ENCODE results near the gene CBLN3. TPM values are rescaled to one million over a fixed set of nuclear protein-coding genes. Genes with fewer than 3 reads are reported as not detected.

CBLN3 gene
- total and polyA plus RNA-seq, 2 donors (not counting 1 experiment from before 2014, with no cell fraction given) = 2.7 to 5.3 TPM

GRCh38 chr14:24418492-24418873 is 11.0 kb downstream of the CBLN3 start:
- Histone ChIP-seq H3K36me3 (ENCODE audit: control insufficient read depth, insufficient read depth, low read length) (no peaks in the 10 kb centered on the region), H3K4me2 (ENCODE audit: extremely low read depth, insufficient read depth, low read length) (no peak overlapping the region), H3K9ac (ENCODE audit: insufficient read depth, low read length) (no peak overlapping the region), H4K20me1 (ENCODE audit: control insufficient read depth, extremely low read depth, insufficient read depth, low read length) (no peaks in the 10 kb centered on the region), H2AFZ (ENCODE audit: low read length) (no peak overlapping the region), H3K9me3 (ENCODE audit: control insufficient read depth, insufficient read depth, low read depth, low read length) (no peaks in the 10 kb centered on the region), H3K4me3 (replicated peaks in 1 of 4; ENCODE audit: control extremely low read depth in 1 of 4, insufficient read depth in 1 of 4, low read depth in 3 of 4, low read length in 4 of 4) (no peak overlapping the region), H3K79me2 (ENCODE audit: control insufficient read depth, insufficient read depth, low read length) (no peaks in the 10 kb centered on the region), H3K4me1 (ENCODE audit: control insufficient read depth, extremely low read depth, insufficient read depth, low read length) (no peaks in the 10 kb centered on the region), H3K27me3 (ENCODE audit: control insufficient read depth, insufficient read depth, low read length) (peaks cover 10% of the 10 kb centered on the region), H3K27ac (ENCODE audit: insufficient read depth, low read length) (no peak overlapping the region)
- peak in 1 of 2 donors; percentile 15 for DNase-seq (ENCODE audit: low read depth in 2 of 2)
- TF ChIP-seq EZH2 (IDR thresholded peaks at IDR 0.05; ENCODE audit: low read length, missing control alignments) (no peak), CTCF (conservative IDR thresholded peaks at IDR 0.05 in 1 of 2, IDR thresholded peaks at IDR 0.05 in 1 of 2; ENCODE audit: low read depth in 1 of 2, low read length in 2 of 2) (no peak)

GRCh38 chr14:24417832-24418491 is 11.5 kb downstream of the CBLN3 start:
- Histone ChIP-seq H3K36me3 (ENCODE audit: control insufficient read depth, insufficient read depth, low read length) (no peaks in the 10 kb centered on the region), H4K20me1 (ENCODE audit: control insufficient read depth, extremely low read depth, insufficient read depth, low read length) (no peaks in the 10 kb centered on the region), H3K9ac (ENCODE audit: insufficient read depth, low read length) (no peak overlapping the region)

More at GRCh38 chr14:24417832-24418491, 11.5 kb downstream of the CBLN3 start:
- Histone ChIP-seq H3K9me3 (ENCODE audit: control insufficient read depth, insufficient read depth, low read depth, low read length) (no peaks in the 10 kb centered on the region), H2AFZ (ENCODE audit: low read length) (no peak overlapping the region), H3K4me3 (replicated peaks in 1 of 4; ENCODE audit: control extremely low read depth in 1 of 4, insufficient read depth in 1 of 4, low read depth in 3 of 4, low read length in 4 of 4) (no peak overlapping the region), H3K27ac (ENCODE audit: insufficient read depth, low read length) (no peak overlapping the region), H3K79me2 (ENCODE audit: control insufficient read depth, insufficient read depth, low read length) (no peaks in the 10 kb centered on the region), H3K4me1 (ENCODE audit: control insufficient read depth, extremely low read depth, insufficient read depth, low read length) (no peaks in the 10 kb centered on the region), H3K27me3 (ENCODE audit: control insufficient read depth, insufficient read depth, low read length) (peaks cover 10% of the 10 kb centered on the region), H3K4me2 (ENCODE audit: extremely low read depth, insufficient read depth, low read length) (no peak overlapping the region)
- no peak for DNase-seq (ENCODE audit: low read depth in 2 of 2)
- TF ChIP-seq EZH2 (IDR thresholded peaks at IDR 0.05; ENCODE audit: low read length, missing control alignments) (no peak), CTCF (conservative IDR thresholded peaks at IDR 0.05 in 1 of 2, IDR thresholded peaks at IDR 0.05 in 1 of 2; ENCODE audit: low read depth in 1 of 2, low read length in 2 of 2) (no peak)

Measured in fibroblast of lung (primary cell).